Raji (cell line): ENCODE measurements around the gene ZBTB32.

Source experiments
- POLR2A ChIP-seq: IDR thresholded peaks from 2 replicates; pipeline ENCODE4 v1.6.1; 2011; ENCODE audit warnings: low read depth, low read length, control low read depth; ENCODE audit not compliant: insufficient read depth

ZBTB32 gene

DNA sequence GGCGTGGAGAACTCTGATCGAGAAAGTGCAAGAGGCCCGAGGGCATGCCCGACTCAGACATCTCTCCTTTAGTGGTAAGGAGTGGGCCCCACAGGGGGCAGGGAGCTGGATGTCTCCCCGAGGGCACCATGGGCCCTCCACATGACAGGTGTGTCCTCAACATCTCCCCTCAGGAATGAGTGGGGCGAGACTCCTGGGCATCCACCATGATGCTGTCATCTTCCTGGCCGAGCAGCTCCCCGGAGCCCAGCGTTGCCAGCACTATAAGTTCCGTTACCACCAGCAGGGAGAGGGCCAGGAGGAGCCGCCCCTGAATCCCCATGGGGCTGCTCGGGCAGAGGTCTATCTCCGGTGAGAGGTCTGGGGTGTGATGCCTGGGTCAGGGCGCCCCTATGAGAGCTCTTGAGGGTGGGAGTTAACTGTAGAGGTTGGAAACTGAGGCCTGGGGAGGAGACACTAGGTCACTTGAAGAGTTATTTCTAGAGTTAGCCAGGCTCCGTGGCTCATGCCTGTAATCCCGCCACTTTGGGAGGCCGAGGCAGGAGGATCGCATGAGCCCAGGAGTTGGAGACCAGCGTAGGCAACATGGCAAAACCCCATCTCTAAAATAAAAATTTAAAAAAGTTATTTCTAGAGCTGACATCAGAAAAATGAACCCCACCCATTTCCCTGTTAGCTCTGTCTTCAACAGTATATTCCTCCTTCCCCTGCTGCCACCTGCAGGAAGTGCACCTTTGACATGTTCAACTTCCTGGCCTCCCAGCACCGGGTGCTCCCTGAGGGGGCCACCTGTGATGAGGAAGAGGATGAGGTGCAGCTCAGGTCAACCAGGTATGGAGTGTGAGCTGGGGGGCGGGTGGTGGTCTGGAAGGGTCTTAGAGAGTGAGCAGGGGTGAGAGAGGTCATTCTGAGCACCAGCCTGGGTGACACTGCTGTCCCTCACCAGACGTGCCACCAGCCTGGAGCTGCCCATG, 32.8 kb downstream of the ZBTB32 start:
- TF ChIP-seq POLR2A, result no peak

DNA sequence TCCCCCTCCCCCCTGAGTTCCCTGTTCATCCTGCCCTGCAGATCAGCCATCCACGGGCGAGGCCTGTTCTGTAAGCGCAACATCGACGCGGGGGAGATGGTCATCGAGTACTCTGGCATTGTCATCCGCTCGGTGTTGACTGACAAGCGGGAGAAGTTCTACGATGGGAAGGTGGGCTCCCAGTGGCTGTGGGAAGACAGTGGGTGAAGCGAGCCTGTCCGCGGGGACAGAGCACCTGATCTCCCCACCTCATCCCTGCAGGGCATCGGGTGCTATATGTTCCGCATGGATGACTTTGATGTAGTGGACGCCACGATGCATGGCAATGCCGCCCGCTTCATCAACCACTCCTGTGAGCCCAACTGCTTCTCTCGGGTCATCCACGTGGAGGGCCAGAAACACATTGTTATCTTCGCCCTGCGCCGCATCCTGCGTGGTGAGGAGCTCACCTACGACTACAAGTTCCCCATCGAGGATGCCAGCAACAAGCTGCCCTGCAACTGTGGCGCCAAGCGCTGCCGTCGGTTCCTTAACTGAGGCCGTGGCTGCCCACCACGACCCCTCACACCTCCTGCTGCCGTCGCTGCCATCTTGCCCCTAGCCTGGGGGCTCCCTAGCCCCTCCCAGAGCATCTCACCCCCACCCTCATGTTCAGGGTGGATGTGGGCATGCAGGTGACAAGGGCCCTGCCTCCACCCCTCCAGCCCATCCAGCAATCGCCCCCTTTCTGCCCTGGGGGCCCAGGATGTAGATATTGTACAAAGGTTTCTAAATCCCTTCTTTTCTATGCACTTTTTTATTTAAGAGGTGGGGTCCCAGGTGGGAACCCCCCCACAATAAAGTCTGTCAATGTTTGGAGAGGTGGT, 33.9 kb downstream of the ZBTB32 start:
- TF ChIP-seq POLR2A, result no peak

DNA sequence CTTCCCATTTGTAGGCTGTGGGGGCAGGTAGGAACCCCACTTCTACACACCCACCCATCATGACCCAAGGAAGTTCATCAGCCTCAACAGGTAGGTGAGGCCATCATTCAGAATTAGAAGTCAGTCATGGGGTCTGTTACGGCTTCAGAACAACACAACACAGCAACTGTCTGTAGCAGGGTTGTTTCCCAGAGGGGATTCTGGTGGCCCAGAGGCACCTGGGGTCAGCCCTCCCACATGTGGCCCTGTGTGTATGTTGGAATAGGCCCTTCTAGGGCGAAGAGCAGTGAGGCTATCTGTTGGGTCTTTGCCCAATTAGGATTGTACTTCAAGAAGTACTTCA, 34.5 kb downstream of the ZBTB32 start:
- no peak for TF ChIP-seq POLR2A

DNA sequence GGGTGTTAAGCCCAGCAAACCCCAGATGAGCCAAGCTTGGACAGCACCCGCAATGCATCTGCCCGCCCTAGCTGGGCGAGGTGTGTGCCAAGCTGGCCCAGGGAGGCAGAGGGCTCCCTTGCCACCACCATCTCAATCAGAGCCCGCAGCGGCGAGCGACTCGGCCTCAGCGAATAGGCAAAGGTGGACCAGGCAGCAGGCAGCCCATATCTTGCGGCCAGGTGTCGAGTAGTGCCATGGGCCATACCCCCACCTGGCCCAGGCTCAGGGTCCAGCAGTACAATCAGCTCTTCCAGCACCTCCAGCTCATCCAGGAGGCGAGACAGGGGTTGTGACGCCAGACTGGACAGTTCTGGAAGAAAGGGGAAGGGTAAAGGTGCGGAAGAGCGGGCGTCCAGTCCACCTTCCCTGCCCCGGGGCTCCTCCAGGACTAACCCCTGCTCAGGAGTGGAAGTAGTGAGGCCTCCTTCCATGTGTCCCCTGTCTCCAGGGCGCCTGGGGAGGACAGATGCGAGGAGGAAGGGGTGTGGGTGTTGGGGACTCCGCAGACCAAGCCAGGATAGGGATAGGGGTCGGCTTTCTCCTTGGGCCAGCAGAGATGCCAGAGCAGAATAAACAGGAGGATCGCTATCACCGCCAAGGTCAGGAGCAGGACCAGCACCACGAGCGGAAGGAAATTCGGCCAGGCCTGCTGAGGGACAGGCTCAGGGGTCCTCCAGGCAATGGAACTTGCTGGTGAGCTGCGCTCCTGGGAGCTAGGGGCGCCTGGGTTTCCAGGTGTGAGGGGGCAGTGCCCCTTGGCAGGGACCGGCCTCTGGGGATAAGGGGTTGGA, 35.1 kb downstream of the ZBTB32 start:
- TF ChIP-seq POLR2A, result no peak

- TF ChIP-seq POLR2A, result no peak
These were observed 35.7 kb downstream of the ZBTB32 start for GRCh38 chr19:35740108-35740422.

GRCh38 chr19:35740423-35741202, 36.3 kb downstream of the ZBTB32 start:
- peak; percentile 93 for TF ChIP-seq POLR2A

DNA sequence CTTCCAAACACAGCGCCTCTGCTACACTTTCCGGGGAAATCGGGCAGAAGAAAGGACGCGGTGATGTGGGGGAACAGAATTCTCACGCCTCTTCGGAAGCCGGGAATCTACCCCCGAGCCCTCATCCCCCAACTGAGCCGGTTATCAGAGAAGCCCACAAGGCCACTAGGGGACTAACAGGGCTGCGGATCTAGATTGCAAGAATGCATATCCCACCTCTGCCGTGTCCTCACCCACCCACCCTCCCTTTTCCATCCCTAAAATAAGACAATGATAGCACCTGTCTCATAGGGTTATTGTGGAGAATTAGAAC, 36.8 kb downstream of the ZBTB32 start:
- no peak for TF ChIP-seq POLR2A

DNA sequence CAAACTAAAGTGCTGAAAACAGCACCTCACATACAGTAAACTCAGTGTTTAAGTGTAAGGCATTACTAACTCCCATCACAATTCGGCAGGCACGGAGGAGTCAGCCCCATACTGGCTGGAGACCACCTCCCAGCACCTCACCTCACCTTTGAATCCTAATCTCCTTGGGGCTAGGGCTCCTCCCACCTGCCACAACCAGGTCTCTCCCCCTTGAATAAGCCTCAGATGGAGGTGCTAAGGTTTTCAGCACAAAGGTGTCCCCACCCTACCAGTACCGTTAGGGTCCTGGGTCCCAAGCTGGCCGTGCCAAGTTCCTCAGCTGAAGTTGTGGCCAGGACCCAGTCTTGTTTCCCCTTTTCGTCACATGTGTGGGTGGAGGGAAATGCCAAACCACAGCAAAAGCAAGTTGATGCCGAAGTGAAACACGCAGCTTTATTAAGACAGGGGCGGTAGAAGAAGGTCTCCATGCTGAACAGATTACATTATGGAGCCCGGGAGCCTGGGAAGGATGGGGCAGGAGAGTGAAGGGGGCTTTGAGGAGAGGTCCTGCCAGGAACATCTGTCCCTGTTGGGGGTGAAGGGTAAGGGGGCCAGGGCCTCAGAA, 37.9 kb downstream of the ZBTB32 start, which contains the start of gene IGFLR1:
Gene IGFLR1, minus strand, starts transcription at position 332 of the 604 bp plus-strand sequence. CDS start 1,272 bp downstream, outside the sequence.
- peak; percentile 66 for TF ChIP-seq POLR2A

DNA sequence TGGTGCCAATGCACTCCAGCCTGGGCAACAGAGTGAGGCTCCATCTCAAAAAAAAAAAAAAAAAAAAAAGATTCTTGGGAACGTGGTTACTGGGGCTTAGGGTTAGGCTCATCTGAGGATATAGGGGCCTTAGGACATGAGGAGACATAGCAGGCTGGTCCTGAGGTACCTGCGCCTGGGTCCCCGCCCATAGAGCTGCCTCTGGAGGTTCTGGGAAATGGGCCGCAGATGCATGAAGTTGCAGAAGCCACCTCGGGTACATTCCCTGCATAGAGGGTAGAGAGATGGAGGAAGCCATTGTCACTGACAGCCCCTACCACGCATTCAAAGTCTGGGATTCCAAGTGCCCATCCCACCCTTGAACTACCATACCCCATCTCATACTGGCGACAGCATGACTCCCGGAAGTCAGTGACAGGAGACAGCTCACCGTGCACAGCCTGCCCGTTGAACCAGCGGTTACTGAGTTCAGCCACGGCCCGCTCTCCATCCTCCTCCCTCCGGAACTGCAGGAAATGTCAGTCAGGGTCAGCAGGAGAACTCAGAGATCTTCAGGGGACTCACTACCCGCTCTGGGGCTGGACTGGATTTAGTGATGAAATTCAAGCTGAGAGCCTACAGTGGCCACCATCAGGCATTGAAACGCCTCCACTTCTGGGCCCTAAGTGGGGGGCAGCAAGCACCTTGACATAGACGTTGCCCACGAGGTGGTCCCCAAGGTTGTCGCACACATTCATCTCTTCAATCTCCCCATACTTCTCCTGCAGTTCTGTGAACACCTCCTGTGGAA, 39.5 kb downstream of the ZBTB32 start:
- TF ChIP-seq POLR2A, result no peak

GRCh38 chr19:35744430-35745327, 40.3 kb downstream of the ZBTB32 start:
- peak; percentile 88 for TF ChIP-seq POLR2A

GRCh38 chr19:35745328-35746086, 41.1 kb downstream of the ZBTB32 start, which contains the start of the genes PSENEN and U2AF1L4:
Gene PSENEN (plus strand): TSS chr19:35745651. CDS start chr19:35745931, 280 bp downstream.
Gene U2AF1L4 (minus strand): TSS chr19:35745418. CDS start chr19:35745391, 27 bp downstream.
- peak; percentile 40; the same call in 1 of the 2 replicates for TF ChIP-seq POLR2A

DNA sequence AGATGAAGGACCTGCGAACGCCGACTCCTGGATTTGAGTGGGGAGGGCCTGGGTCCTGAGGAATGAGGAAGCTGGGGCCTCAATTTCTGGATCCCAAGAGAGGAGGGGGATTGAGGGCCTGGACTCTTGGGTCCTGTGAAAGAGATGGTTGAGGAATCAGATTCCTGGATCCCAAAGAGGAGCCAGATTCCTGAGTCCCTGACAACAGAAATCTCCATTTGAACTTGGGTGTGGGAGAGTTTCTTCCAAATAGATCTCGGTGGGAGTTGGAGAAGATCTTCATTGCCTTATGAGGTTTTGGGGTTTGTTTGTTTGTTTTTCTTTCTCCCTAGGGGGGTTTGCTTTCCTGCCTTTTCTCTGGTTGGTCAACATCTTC, 41.7 kb downstream of the ZBTB32 start:
- no peak for TF ChIP-seq POLR2A

GRCh38 chr19:35746531-35746930, 42.2 kb downstream of the ZBTB32 start:
- no peak for TF ChIP-seq POLR2A
